ENCODE data around the gene LIPK. TPM values are rescaled to one million over a fixed set of nuclear protein-coding genes. Genes with fewer than 3 reads are reported as not detected.
A peak's percentile ranks its signal among the peaks of the same experiment; 100 is the strongest.

Gene LIPK
- polyA plus RNA-seq, 1 donor (not counting 4 experiments of a cell fraction or from before 2014, with no cell fraction given) = 0.56 TPM

DNA sequence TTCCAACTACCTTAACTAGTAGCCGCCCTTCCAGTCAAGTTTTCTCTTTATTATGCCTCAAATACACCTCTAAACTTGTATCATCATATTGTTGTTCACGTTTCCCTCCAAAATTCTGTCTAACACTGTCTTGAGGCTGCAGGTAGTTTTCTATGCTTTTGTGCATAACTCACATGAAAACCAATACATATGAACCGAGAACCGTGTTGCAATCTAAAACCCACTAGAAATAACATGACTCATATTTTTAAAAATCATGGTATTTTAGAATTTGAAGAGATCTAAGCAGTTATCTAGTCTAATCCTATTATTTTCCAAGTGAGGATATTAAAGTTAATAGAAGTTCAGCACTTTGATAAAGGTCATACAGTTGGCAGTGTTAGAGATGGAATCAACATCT lies 23.6 kb upstream of the LIPK start:
- Histone ChIP-seq H3K9ac (ENCODE audit: control insufficient read depth, extremely low read depth, insufficient read depth, low read length) (no peak overlapping the region), H3K4me1 (ENCODE audit: control insufficient read depth, extremely low read depth, insufficient read depth, low read length) (no peaks in the 10 kb centered on the region), H2AFZ (ENCODE audit: control insufficient read depth, low read length) (no peak overlapping the region), H3K4me2 (ENCODE audit: control insufficient read depth, extremely low read depth, insufficient read depth, low read depth, low read length) (no peak overlapping the region), H3K27ac (ENCODE audit: control insufficient read depth, insufficient read depth, low read length) (no peak overlapping the region), H3K79me2 (ENCODE audit: control insufficient read depth, insufficient read depth, low read length) (no peaks in the 10 kb centered on the region), H3K9me1 (ENCODE audit: control insufficient read depth, extremely low read depth, insufficient read depth, low read length) (no peaks in the 10 kb centered on the region), H3K9me3 (ENCODE audit: control insufficient read depth, low read depth, low read length) (no peaks in the 10 kb centered on the region), H3K4me3 (ENCODE audit: control insufficient read depth in 2 of 3, extremely low read depth in 1 of 3, insufficient read depth in 2 of 3, low read depth in 1 of 3, low read length in 3 of 3) (no peak overlapping the region), H3K27me3 (ENCODE audit: control insufficient read depth, extremely low read depth, insufficient read depth, low read length) (no peaks in the 10 kb centered on the region), H4K20me1 (ENCODE audit: control insufficient read depth, extremely low read depth, insufficient read depth, low read length) (no peaks in the 10 kb centered on the region), H3K36me3 (ENCODE audit: control insufficient read depth in 2 of 2, extremely low read depth in 1 of 2, insufficient read depth in 2 of 2, low read length in 2 of 2) (no peaks in the 10 kb centered on the region)
- FAIRE-seq = no peak
- no peak for DNase-seq (ENCODE audit: low read depth, low spot score)
- dilution Hi-C loops (cut with MboI; ENCODE audit: extremely low pct_ligation_motif_present, low sequenced_read_pairs) = no loop called here
- no peak for TF ChIP-seq EZH2 (IDR thresholded peaks at IDR 0.05; ENCODE audit: low read length)
- TF ChIP-seq, protein P1, sequence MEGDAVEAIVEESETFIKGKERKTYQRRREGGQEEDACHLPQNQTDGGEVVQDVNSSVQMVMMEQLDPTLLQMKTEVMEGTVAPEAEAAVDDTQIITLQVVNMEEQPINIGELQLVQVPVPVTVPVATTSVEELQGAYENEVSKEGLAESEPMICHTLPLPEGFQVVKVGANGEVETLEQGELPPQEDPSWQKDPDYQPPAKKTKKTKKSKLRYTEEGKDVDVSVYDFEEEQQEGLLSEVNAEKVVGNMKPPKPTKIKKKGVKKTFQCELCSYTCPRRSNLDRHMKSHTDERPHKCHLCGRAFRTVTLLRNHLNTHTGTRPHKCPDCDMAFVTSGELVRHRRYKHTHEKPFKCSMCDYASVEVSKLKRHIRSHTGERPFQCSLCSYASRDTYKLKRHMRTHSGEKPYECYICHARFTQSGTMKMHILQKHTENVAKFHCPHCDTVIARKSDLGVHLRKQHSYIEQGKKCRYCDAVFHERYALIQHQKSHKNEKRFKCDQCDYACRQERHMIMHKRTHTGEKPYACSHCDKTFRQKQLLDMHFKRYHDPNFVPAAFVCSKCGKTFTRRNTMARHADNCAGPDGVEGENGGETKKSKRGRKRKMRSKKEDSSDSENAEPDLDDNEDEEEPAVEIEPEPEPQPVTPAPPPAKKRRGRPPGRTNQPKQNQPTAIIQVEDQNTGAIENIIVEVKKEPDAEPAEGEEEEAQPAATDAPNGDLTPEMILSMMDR (optimal IDR thresholded peaks at IDR 0.05 in 1 of 3, IDR thresholded peaks at IDR 0.05 in 1 of 3, conservative IDR thresholded peaks at IDR 0.05 in 1 of 3; ENCODE audit: extremely low read depth in 1 of 3, insufficient read depth in 2 of 3, low read length in 3 of 3) = no peak

DNA sequence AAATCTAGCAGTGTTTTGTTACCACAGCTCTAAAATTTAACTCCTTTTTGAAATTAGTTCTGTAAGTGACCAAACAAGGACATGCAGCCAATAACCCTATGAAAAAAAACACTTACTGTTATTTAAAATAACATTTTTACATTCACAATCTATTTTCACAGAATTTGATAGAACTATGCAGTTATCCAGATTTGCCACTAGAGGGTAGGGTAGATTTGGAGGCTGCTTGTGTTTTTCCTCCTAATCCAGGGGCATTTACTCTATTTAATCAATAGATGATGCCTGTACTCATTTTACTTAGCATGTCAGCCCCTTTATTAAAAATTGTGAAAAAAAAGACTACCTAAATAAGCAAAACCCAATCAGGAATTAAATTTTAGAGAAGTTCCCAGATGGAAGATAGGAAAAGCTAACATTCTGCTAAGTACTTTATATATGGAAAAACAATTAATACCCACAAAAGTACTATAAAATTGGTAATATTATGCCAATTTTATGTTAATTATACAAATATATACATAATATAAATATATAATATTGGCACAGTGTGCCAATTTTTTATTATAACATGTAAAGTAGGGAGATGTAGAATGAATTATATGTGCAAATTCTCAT lies 18.1 kb upstream of the LIPK start:
- Histone ChIP-seq H3K79me2 (ENCODE audit: control insufficient read depth, insufficient read depth, low read length) (no peaks in the 10 kb centered on the region), H3K4me3 (ENCODE audit: control insufficient read depth in 2 of 3, extremely low read depth in 1 of 3, insufficient read depth in 2 of 3, low read depth in 1 of 3, low read length in 3 of 3) (no peak overlapping the region), H3K9ac (ENCODE audit: control insufficient read depth, extremely low read depth, insufficient read depth, low read length) (no peak overlapping the region), H3K4me1 (ENCODE audit: control insufficient read depth, extremely low read depth, insufficient read depth, low read length) (no peaks in the 10 kb centered on the region), H3K27ac (ENCODE audit: control insufficient read depth, insufficient read depth, low read length) (no peak overlapping the region), H3K9me1 (ENCODE audit: control insufficient read depth, extremely low read depth, insufficient read depth, low read length) (no peaks in the 10 kb centered on the region), H3K36me3 (ENCODE audit: control insufficient read depth in 2 of 2, extremely low read depth in 1 of 2, insufficient read depth in 2 of 2, low read length in 2 of 2) (no peaks in the 10 kb centered on the region), H3K27me3 (ENCODE audit: control insufficient read depth, extremely low read depth, insufficient read depth, low read length) (no peaks in the 10 kb centered on the region), H3K4me2 (ENCODE audit: control insufficient read depth, extremely low read depth, insufficient read depth, low read depth, low read length) (no peak overlapping the region), H3K9me3 (ENCODE audit: control insufficient read depth, low read depth, low read length) (no peaks in the 10 kb centered on the region), H2AFZ (ENCODE audit: control insufficient read depth, low read length) (no peak overlapping the region), H4K20me1 (ENCODE audit: control insufficient read depth, extremely low read depth, insufficient read depth, low read length) (no peaks in the 10 kb centered on the region)
- dilution Hi-C loops (cut with MboI; ENCODE audit: extremely low pct_ligation_motif_present, low sequenced_read_pairs) = no loop called here
- DNase-seq (ENCODE audit: low read depth, low spot score) = no peak
- no peak for FAIRE-seq
- TF ChIP-seq, protein P1 (optimal IDR thresholded peaks at IDR 0.05 in 1 of 3, IDR thresholded peaks at IDR 0.05 in 1 of 3, conservative IDR thresholded peaks at IDR 0.05 in 1 of 3; ENCODE audit: extremely low read depth in 1 of 3, insufficient read depth in 2 of 3, low read length in 3 of 3) = peak in 2 of 3 experiments; percentile 65 to 66
- TF ChIP-seq EZH2 (IDR thresholded peaks at IDR 0.05; ENCODE audit: low read length) = no peak
